ENCODE measurements around the gene NR3C2.

- TF ChIP-seq CTCF (IDR thresholded peaks at IDR 0.05; ENCODE audit: low read length): no peak
- TF ChIP-seq EZH2 (IDR thresholded peaks at IDR 0.05; ENCODE audit: borderline replicate concordance, low read length): no peak
Observed at GRCh38 chr4:148259841-148260240, 182.4 kb downstream of the NR3C2 start.

Data from OCI-LY1 (cell line).